ENCODE results near the gene ARHGAP4.

GRCh38 chrX:153933748-153934147 is 7.7 kb upstream of the ARHGAP4 start:
- TF ChIP-seq, protein P1, sequence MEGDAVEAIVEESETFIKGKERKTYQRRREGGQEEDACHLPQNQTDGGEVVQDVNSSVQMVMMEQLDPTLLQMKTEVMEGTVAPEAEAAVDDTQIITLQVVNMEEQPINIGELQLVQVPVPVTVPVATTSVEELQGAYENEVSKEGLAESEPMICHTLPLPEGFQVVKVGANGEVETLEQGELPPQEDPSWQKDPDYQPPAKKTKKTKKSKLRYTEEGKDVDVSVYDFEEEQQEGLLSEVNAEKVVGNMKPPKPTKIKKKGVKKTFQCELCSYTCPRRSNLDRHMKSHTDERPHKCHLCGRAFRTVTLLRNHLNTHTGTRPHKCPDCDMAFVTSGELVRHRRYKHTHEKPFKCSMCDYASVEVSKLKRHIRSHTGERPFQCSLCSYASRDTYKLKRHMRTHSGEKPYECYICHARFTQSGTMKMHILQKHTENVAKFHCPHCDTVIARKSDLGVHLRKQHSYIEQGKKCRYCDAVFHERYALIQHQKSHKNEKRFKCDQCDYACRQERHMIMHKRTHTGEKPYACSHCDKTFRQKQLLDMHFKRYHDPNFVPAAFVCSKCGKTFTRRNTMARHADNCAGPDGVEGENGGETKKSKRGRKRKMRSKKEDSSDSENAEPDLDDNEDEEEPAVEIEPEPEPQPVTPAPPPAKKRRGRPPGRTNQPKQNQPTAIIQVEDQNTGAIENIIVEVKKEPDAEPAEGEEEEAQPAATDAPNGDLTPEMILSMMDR (IDR thresholded peaks at IDR 0.05) = no peak
- no peak for TF ChIP-seq EP300 (IDR thresholded peaks at IDR 0.05)
- no peak for TF ChIP-seq POLR2A (IDR thresholded peaks at IDR 0.05)
